Mesodermal cell (in vitro differentiated cells): ENCODE data around the gene KAZALD1.

Experiments used
- H3K27ac ChIP-seq: 2 replicates; pipeline ENCODE4 v1.7.0; 2013; ENCODE audit warnings: mild to moderate bottlenecking, low read depth, low read length, moderate library complexity; ENCODE audit not compliant: severe bottlenecking
- H3K36me3 ChIP-seq: 2 replicates; pipeline ENCODE4 v1.7.1; 2013; ENCODE audit warnings: mild to moderate bottlenecking, low read length, moderate library complexity; ENCODE audit not compliant: control insufficient read depth, insufficient read depth
- H3K4me1 ChIP-seq: one replicate; pipeline ENCODE4 v1.7.1; 2013; ENCODE audit warnings: mild to moderate bottlenecking, low read length; ENCODE audit not compliant: insufficient read depth, control insufficient read depth, poor library complexity, severe bottlenecking
- H3K4me3 ChIP-seq: 2 replicates; pipeline ENCODE4 v1.7.0; 2013; ENCODE audit warnings: low read length, control low read depth, mild to moderate bottlenecking; ENCODE audit not compliant: insufficient read depth, poor library complexity, severe bottlenecking; ENCODE audit errors: extremely low read depth
- H3K9me3 ChIP-seq: 2 replicates; pipeline ENCODE4 v1.7.1; 2013; ENCODE audit warnings: mild to moderate bottlenecking, low read length, moderate library complexity; ENCODE audit not compliant: control insufficient read depth
- WGBS, 2 experiments: methylation state at CpG; one replicate each; pipeline ENCODE4 v1.1.5; 2013; ENCODE audit warnings: missing lambda C conversion rate in 2 of 2; ENCODE audit not compliant: insufficient coverage in 2 of 2; 5-methylcytosine and 5-hydroxymethylcytosine counted together

KAZALD1 gene

DNA sequence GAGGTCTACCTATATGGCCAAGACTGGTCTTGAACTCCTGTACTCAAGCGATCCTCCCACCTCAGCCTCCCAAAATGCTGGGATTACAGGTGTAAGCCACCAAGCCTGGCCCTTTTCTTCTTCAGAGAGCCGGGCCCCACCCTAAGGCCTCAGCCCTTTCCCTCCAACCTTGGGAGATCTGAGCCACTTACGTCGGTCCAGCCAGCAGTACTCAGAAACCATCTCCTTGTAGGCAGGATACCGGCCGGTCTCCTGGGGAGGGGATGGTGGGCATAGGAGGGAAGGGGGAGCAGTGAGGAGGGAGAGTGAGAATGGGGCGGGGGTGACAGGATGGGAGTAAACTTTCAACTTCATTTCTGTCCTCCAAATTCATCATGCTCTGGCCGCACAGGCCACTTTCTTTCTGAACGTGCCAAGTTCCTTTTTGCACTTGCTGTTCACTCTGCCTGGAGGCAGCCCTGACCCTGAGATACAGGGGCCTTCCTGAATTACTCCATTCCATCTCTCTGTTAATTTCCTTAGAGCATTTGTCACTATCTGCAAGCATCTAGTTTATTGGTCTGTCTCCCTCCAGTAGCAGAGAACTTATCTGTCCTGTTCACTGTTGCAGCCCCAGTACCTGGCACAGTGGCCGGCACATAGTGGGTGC, 41.2 kb upstream of the KAZALD1 start:
- Histone ChIP-seq H3K4me1 (peaks cover 11% of the 10 kb centered on the region), H3K36me3 (no peaks in the 10 kb centered on the region), H3K9me3 (no peaks in the 10 kb centered on the region), H3K27ac (no peak overlapping the region), H3K4me3 (no peak overlapping the region)
- 81 to 86% methylated on average over 5 to 7 of the region's 10 CpGs for WGBS, 2 experiments

DNA sequence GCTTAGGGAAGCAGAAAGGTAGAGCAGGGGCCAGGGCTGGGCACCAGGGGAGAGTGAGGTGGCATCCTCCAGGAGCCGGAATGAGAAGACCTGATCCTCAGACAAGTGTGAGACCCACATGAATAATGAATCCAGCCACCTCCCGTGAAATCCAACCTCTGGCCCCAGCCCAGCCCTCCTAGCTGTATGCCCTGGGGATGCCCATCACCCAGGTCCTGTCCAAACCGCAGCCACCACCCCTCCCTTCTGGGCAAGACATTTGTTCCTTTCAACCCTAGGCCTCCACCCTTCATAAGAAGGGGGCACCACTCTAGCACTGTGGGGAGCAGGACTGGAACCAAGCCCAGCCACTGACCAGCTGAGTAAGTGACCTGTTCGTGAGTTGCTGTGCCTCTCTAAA, 40.5 kb upstream of the KAZALD1 start:
- Histone ChIP-seq H3K27ac (no peak overlapping the region), H3K4me1 (peaks cover 11% of the 10 kb centered on the region), H3K4me3 (no peak overlapping the region), H3K9me3 (no peaks in the 10 kb centered on the region), H3K36me3 (no peaks in the 10 kb centered on the region)
- 87 to 92% methylated on average over 2 to 3 of the region's 4 CpGs for WGBS, 2 experiments

- Histone ChIP-seq H3K36me3 (no peaks in the 10 kb centered on the region), H3K4me1 (peaks cover 11% of the 10 kb centered on the region), H3K4me3 (no peak overlapping the region), H3K27ac (no peak overlapping the region), H3K9me3 (no peaks in the 10 kb centered on the region)
- WGBS, 2 experiments, result 88 to 94% methylated on average over 7 to 8 of the region's 11 CpGs
These were observed 40.0 kb upstream of the KAZALD1 start for GRCh38 chr10:101021692-101022251.

- no peaks in the 10 kb centered on the region for H3K36me3 ChIP-seq
- H3K4me1 ChIP-seq, result peaks cover 14% of the 10 kb centered on the region
- H3K27ac ChIP-seq, result no peak overlapping the region
- WGBS, 2 experiments, result 93 to 95% methylated on average over 12 to 13 of the region's 15 CpGs
- H3K4me3 ChIP-seq, result no peak overlapping the region
- no peaks in the 10 kb centered on the region for H3K9me3 ChIP-seq
These were observed 38.7 kb upstream of the KAZALD1 start for GRCh38 chr10:101022967-101023705.

DNA sequence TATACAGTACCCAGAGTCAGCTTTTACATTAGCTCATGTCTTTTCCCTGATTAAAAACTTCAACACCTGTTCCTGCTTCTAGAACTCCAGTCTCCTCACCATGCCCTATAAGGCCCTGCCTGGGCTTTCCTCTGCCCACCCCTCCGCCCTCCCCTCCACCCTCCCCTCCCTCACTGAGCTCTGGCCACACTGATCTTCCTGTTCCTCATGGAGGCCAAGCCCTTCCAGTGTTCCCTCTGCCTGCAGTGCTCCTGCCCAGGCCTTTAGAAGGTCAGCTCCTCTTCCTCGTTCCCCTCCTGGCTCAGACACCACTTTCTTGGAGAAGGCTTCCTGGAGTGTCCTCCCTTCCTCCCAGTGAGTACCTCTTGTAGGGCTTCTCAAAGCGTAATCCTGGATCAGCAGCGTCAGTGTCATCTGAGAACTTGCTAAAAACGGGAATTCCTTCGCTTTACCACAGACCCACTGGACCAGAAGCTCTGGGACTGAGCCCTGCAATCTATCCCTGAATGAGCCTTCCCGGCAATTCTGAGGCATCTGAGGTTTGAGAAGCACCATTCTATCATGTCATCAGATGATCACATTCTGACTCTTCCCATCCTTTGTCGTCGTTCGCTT, 34.6 kb upstream of the KAZALD1 start:
- no peak overlapping the region for H3K4me3 ChIP-seq
- no peaks in the 10 kb centered on the region for H3K9me3 ChIP-seq
- H3K4me1 ChIP-seq, result peaks cover 20% of the 10 kb centered on the region
- 66 to 84% methylated on average over 6 of the region's 10 CpGs for WGBS, 2 experiments
- no peak overlapping the region for H3K27ac ChIP-seq
- no peaks in the 10 kb centered on the region for H3K36me3 ChIP-seq

GRCh38 chr10:101028446-101029337, 33.1 kb upstream of the KAZALD1 start:
- no peaks in the 10 kb centered on the region for H3K9me3 ChIP-seq
- H3K4me3 ChIP-seq, result no peak overlapping the region
- H3K27ac ChIP-seq, result no peak overlapping the region
- no peaks in the 10 kb centered on the region for H3K36me3 ChIP-seq
- 72 to 100% methylated on average over 3 to 4 of the region's 7 CpGs for WGBS, 2 experiments
- peaks cover 30% of the 10 kb centered on the region for H3K4me1 ChIP-seq

DNA sequence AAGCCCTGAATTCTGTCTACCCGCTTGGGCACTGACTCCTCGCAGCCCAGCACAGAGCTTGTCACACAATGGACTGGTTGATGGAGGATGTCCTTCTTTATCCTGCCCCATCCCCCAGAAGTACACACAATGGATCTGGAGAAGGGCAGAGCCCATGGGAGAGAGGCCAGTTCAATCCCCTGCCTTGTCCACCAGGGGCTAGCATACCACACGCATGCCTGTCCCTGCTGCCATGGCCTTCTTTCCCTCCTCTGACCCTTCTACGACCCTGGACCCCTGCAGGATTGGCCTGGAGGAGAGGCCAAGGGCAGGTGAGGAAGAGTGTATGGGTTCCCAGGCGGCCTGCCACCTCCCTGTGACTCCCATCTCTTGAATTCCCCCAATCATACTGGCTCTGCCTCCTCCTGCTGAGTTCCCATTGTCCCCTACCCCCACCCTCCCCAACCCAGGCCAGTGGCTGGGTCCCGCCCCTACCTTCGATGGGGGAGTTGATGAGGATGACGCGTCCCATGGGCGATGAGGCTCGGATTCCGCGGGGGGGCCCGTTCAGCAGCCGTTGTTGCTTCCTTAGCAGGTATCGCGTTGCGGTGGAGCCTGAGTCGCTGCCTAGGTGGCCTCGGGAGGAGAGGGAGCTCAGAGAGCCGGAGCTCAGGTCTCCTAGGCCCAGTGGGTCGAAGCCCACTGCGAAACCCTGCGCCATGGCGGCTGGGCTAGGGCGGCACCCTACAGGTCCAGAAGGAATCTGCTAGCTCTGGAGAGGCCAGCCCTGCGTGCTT, 32.1 kb upstream of the KAZALD1 start:
- 83 to 84% methylated on average over 17 to 23 of the region's 27 CpGs for WGBS, 2 experiments
- H3K27ac ChIP-seq, result no peak overlapping the region
- no peaks in the 10 kb centered on the region for H3K9me3 ChIP-seq
- peaks cover 4% of the 10 kb centered on the region for H3K36me3 ChIP-seq
- no peak overlapping the region for H3K4me3 ChIP-seq
- H3K4me1 ChIP-seq, result peaks cover 32% of the 10 kb centered on the region

- WGBS, 2 experiments, result 4 to 13% methylated on average over 14 to 20 of the region's 25 CpGs
- peak overlapping the region; percentile 46 for H3K4me3 ChIP-seq
These were observed 31.2 kb upstream of the KAZALD1 start for GRCh38 chr10:101030496-101031127.

GRCh38 chr10:101031128-101031795, 30.5 kb upstream of the KAZALD1 start, which contains the start of the genes PDZD7 and SFXN3:
PDZD7 (minus strand) TSS chr10:101031129; CDS start chr10:101030219, 910 bp downstream.
SFXN3 (plus strand) TSS chr10:101031234; CDS start chr10:101034695, 3,461 bp downstream.
- Histone ChIP-seq H3K4me3 (peak within 1 kb of the TSS; percentile 46), H3K36me3 (peaks cover 20% of the 10 kb centered on the region), H3K27ac (peak within 1 kb of the TSS; percentile 94), H3K4me1 (peaks cover 32% of the 10 kb centered on the region), H3K9me3 (no peaks in the 10 kb centered on the region)
- WGBS, 2 experiments, result 0 to 3% methylated on average over 30 to 37 of the region's 38 CpGs

More at GRCh38 chr10:101030496-101031127, 31.2 kb upstream of the KAZALD1 start:
- Histone ChIP-seq H3K4me1 (peaks cover 32% of the 10 kb centered on the region), H3K36me3 (peaks cover 14% of the 10 kb centered on the region), H3K27ac (no peak overlapping the region), H3K9me3 (no peaks in the 10 kb centered on the region)
